Endometrial microvascular endothelial cells (primary cell): ENCODE data around the gene MFNG. TPM values are rescaled to one million over a fixed set of nuclear protein-coding genes. Genes with fewer than 3 reads are reported as not detected.

Experiments used
- in situ Hi-C: cut with HindIII; loops from 2 replicates; pipeline ENCODE4 v1.10.0; 2017; ENCODE audit warnings: low sequenced_read_pairs, low pct_unique_long_range_greater_than_20kb; ENCODE audit errors: inconsistent ontology term
- total RNA-seq: library from RNA; depleted of rRNA; stranded (reverse); fragments of >200 nt; gene quantifications from one replicate; pipeline ENCODE4 v1.2.3, GENCODE V29; 2015; ENCODE audit errors: inconsistent ontology term

The MFNG gene
- total RNA-seq, 1 donor from 2014 or later: 321 TPM

GRCh38 chr22:37431801-37432707 lies 54.1 kb downstream of the MFNG start:
- in situ Hi-C loops: no loop called here

GRCh38 chr22:37431366-37431765 lies 54.8 kb downstream of the MFNG start:
- in situ Hi-C loops: no loop called here

- in situ Hi-C loops: no loop called here
These were observed 55.2 kb downstream of the MFNG start for GRCh38 chr22:37430941-37431340.

GRCh38 chr22:37428649-37429586 lies 57.3 kb downstream of the MFNG start:
- in situ Hi-C loops: no loop called here

- in situ Hi-C loops: no loop called here
These were observed 58.2 kb downstream of the MFNG start for GRCh38 chr22:37427711-37428635.

GRCh38 chr22:37427135-37427710 lies 59.0 kb downstream of the MFNG start, which contains the start of gene ELFN2:
TSS of gene ELFN2 (minus strand) at chr22:37427479. CDS start at chr22:37375534, 51,945 bp downstream.
- in situ Hi-C loops: no loop called here

GRCh38 chr22:37426706-37427134 lies 59.5 kb downstream of the MFNG start:
- in situ Hi-C loops: no loop called here

- in situ Hi-C loops: no loop called here
These were observed 60.1 kb downstream of the MFNG start for GRCh38 chr22:37425800-37426705.

- in situ Hi-C loops: no loop called here
These were observed 60.8 kb downstream of the MFNG start for GRCh38 chr22:37425369-37425768.

GRCh38 chr22:37423283-37423682 lies 62.9 kb downstream of the MFNG start:
- in situ Hi-C loops: no loop called here

- in situ Hi-C loops: no loop called here
These were observed 64.7 kb downstream of the MFNG start for GRCh38 chr22:37421468-37421877.

- in situ Hi-C loops: no loop called here
These were observed 65.3 kb downstream of the MFNG start for GRCh38 chr22:37420686-37421467.

- in situ Hi-C loops: no loop called here
These were observed 66.1 kb downstream of the MFNG start for GRCh38 chr22:37419969-37420685.

GRCh38 chr22:37419370-37419968 lies 66.7 kb downstream of the MFNG start:
- in situ Hi-C loops: no loop called here
